ENCODE data around the gene RFFL. TPM values are rescaled to one million over a fixed set of nuclear protein-coding genes. Genes with fewer than 3 reads are reported as not detected.

The RFFL gene
- total and polyA plus RNA-seq, 9 of the 15 experiments (the other 6 are each of a cell fraction or from before 2014, with no cell fraction given) = 3.4 to 18.1 (median 12.8) TPM

DNA sequence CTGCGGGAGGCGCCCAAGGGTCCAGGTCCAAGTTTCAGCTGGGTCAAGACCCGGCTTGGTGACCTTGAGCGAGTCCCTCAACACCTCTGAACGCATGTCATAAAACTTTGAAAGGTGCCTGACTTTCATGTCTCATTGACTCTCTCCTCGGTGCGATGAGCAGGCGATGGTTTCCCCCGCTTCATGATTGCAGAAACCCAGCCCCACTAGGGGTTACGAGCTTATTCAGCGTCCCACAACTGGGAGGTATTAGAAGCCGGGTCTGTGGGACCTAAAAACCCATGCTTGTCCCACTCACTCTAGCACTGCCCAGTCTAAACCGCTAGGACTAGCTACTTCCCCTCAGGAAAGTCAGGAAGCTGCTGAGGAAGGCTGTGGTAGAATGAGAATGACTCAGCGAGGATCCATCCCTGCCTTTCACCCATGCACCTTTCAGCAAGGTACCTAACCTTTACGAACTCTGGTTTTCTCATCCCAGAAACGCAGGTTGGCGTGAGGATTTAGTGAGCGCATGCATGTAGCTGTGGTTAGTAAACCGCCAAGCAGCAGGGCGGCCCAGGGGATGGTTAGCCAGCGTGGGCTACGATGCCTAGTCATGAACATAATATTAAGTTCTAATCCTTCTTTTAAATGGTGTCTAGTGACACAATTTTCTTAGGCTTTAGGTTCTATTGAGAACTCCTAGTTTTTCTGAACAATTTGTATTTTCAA lies 26.2 kb upstream of the RFFL start (continued):
- TF ChIP-seq, protein P1, sequence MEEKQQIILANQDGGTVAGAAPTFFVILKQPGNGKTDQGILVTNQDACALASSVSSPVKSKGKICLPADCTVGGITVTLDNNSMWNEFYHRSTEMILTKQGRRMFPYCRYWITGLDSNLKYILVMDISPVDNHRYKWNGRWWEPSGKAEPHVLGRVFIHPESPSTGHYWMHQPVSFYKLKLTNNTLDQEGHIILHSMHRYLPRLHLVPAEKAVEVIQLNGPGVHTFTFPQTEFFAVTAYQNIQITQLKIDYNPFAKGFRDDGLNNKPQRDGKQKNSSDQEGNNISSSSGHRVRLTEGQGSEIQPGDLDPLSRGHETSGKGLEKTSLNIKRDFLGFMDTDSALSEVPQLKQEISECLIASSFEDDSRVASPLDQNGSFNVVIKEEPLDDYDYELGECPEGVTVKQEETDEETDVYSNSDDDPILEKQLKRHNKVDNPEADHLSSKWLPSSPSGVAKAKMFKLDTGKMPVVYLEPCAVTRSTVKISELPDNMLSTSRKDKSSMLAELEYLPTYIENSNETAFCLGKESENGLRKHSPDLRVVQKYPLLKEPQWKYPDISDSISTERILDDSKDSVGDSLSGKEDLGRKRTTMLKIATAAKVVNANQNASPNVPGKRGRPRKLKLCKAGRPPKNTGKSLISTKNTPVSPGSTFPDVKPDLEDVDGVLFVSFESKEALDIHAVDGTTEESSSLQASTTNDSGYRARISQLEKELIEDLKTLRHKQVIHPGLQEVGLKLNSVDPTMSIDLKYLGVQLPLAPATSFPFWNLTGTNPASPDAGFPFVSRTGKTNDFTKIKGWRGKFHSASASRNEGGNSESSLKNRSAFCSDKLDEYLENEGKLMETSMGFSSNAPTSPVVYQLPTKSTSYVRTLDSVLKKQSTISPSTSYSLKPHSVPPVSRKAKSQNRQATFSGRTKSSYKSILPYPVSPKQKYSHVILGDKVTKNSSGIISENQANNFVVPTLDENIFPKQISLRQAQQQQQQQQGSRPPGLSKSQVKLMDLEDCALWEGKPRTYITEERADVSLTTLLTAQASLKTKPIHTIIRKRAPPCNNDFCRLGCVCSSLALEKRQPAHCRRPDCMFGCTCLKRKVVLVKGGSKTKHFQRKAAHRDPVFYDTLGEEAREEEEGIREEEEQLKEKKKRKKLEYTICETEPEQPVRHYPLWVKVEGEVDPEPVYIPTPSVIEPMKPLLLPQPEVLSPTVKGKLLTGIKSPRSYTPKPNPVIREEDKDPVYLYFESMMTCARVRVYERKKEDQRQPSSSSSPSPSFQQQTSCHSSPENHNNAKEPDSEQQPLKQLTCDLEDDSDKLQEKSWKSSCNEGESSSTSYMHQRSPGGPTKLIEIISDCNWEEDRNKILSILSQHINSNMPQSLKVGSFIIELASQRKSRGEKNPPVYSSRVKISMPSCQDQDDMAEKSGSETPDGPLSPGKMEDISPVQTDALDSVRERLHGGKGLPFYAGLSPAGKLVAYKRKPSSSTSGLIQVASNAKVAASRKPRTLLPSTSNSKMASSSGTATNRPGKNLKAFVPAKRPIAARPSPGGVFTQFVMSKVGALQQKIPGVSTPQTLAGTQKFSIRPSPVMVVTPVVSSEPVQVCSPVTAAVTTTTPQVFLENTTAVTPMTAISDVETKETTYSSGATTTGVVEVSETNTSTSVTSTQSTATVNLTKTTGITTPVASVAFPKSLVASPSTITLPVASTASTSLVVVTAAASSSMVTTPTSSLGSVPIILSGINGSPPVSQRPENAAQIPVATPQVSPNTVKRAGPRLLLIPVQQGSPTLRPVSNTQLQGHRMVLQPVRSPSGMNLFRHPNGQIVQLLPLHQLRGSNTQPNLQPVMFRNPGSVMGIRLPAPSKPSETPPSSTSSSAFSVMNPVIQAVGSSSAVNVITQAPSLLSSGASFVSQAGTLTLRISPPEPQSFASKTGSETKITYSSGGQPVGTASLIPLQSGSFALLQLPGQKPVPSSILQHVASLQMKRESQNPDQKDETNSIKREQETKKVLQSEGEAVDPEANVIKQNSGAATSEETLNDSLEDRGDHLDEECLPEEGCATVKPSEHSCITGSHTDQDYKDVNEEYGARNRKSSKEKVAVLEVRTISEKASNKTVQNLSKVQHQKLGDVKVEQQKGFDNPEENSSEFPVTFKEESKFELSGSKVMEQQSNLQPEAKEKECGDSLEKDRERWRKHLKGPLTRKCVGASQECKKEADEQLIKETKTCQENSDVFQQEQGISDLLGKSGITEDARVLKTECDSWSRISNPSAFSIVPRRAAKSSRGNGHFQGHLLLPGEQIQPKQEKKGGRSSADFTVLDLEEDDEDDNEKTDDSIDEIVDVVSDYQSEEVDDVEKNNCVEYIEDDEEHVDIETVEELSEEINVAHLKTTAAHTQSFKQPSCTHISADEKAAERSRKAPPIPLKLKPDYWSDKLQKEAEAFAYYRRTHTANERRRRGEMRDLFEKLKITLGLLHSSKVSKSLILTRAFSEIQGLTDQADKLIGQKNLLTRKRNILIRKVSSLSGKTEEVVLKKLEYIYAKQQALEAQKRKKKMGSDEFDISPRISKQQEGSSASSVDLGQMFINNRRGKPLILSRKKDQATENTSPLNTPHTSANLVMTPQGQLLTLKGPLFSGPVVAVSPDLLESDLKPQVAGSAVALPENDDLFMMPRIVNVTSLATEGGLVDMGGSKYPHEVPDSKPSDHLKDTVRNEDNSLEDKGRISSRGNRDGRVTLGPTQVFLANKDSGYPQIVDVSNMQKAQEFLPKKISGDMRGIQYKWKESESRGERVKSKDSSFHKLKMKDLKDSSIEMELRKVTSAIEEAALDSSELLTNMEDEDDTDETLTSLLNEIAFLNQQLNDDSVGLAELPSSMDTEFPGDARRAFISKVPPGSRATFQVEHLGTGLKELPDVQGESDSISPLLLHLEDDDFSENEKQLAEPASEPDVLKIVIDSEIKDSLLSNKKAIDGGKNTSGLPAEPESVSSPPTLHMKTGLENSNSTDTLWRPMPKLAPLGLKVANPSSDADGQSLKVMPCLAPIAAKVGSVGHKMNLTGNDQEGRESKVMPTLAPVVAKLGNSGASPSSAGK (IDR thresholded peaks at IDR 0.05) = peak; percentile 53; the same call in 1 of the 2 replicates
- TF ChIP-seq, protein P2, sequence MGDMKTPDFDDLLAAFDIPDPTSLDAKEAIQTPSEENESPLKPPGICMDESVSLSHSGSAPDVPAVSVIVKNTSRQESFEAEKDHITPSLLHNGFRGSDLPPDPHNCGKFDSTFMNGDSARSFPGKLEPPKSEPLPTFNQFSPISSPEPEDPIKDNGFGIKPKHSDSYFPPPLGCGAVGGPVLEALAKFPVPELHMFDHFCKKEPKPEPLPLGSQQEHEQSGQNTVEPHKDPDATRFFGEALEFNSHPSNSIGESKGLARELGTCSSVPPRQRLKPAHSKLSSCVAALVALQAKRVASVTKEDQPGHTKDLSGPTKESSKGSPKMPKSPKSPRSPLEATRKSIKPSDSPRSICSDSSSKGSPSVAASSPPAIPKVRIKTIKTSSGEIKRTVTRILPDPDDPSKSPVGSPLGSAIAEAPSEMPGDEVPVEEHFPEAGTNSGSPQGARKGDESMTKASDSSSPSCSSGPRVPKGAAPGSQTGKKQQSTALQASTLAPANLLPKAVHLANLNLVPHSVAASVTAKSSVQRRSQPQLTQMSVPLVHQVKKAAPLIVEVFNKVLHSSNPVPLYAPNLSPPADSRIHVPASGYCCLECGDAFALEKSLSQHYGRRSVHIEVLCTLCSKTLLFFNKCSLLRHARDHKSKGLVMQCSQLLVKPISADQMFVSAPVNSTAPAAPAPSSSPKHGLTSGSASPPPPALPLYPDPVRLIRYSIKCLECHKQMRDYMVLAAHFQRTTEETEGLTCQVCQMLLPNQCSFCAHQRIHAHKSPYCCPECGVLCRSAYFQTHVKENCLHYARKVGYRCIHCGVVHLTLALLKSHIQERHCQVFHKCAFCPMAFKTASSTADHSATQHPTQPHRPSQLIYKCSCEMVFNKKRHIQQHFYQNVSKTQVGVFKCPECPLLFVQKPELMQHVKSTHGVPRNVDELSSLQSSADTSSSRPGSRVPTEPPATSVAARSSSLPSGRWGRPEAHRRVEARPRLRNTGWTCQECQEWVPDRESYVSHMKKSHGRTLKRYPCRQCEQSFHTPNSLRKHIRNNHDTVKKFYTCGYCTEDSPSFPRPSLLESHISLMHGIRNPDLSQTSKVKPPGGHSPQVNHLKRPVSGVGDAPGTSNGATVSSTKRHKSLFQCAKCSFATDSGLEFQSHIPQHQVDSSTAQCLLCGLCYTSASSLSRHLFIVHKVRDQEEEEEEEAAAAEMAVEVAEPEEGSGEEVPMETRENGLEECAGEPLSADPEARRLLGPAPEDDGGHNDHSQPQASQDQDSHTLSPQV (IDR thresholded peaks at IDR 0.05) = 0 out of 2 replicates have a peak, but pooled peaks have one; percentile 17
- TF ChIP-seq MAFG (tag; conservative IDR thresholded peaks at IDR 0.05) (peak; percentile 64), TAF1 (IDR thresholded peaks at IDR 0.05; ENCODE audit: control insufficient read depth, extremely low read depth, insufficient read depth, low read length, severe bottlenecking) (peak; percentile 27), MECOM (CRISPR knock-in tag; IDR thresholded peaks at IDR 0.05) (0 out of 2 replicates have a peak, but pooled peaks have one; percentile 37), RFX1 (IDR thresholded peaks at IDR 0.05) (peak; percentile 39)

Data from K562 (cell line).